Measurements from ENCODE around the gene CRIM1.

GRCh38 chr2:36338827-36339145 is 16.8 kb upstream of the CRIM1 start:
- TF ChIP-seq POLR2A (IDR thresholded peaks at IDR 0.05), result no peak
- TF ChIP-seq CTCF (IDR thresholded peaks at IDR 0.05), result no peak
- TF ChIP-seq POLR2AphosphoS5 (IDR thresholded peaks at IDR 0.05; ENCODE audit: insufficient read depth in 1 of 2, low read depth in 1 of 2), result no peak

Data from vagina (tissue), 2 donors.